SK-MEL-5 (cell line): ENCODE results near the gene ELAVL1. TPM values are rescaled to one million over a fixed set of nuclear protein-coding genes. Genes with fewer than 3 reads are reported as not detected.

Source experiments
- DNase-seq: peaks from one replicate; pipeline ENCODE4 v3.0.0-alpha.2; 2016; ENCODE audit warnings: low read depth, low spot score
- in situ Hi-C: cut with HindIII; loops from 2 replicates; pipeline ENCODE4 v1.10.0; 2016; ENCODE audit warnings: low sequenced_read_pairs, high pct_unique_total_duplicates, low pct_unique_long_range_greater_than_20kb
- total RNA-seq: library from RNA; depleted of rRNA; stranded (reverse); fragments of >200 nt; shearing (Covaris generic); gene quantifications from 2 replicates; pipeline ENCODE4 v1.2.3, GENCODE V29; 2014; rRNA removed

Gene ELAVL1
- total RNA-seq, 1 experiment from 2014 or later = 40.4 TPM

- in situ Hi-C loops = no loop called here
- DNase-seq = no peak
Measured at GRCh38 chr19:7912697-7913564, 92.5 kb downstream of the ELAVL1 start.

GRCh38 chr19:7912144-7912696 lies 93.2 kb downstream of the ELAVL1 start:
- in situ Hi-C loops = no loop called here
- no peak for DNase-seq

- in situ Hi-C loops = no loop called here
- no peak for DNase-seq
Measured at GRCh38 chr19:7911508-7912143, 93.8 kb downstream of the ELAVL1 start.

- in situ Hi-C loops = no loop called here
- DNase-seq = no peak
Measured at GRCh38 chr19:7910321-7911161, 94.9 kb downstream of the ELAVL1 start.

- in situ Hi-C loops = no loop called here
- DNase-seq = no peak
Measured at GRCh38 chr19:7909471-7910067, 95.9 kb downstream of the ELAVL1 start.

- DNase-seq = no peak
- in situ Hi-C loops = no loop called here
Measured at GRCh38 chr19:7908742-7909461, 96.5 kb downstream of the ELAVL1 start.

Other genes starting within 250 kb of the ELAVL1 start
- gene CLEC4M, start 242.4 kb downstream of the ELAVL1 start, total RNA-seq = not detected in 2 replicates
- gene EVI5L, start 175.4 kb downstream of the ELAVL1 start, total RNA-seq = 4.8 and 7.2 TPM in 2 replicates
- gene PRR36, start 131.3 kb downstream of the ELAVL1 start, total RNA-seq = 0.72 TPM in 1 of 2 replicates, not detected in the other
- gene LRRC8E, start 117.1 kb downstream of the ELAVL1 start, total RNA-seq = 0.08 TPM in 1 of 2 replicates, not detected in the other
- 5.7 and 6.4 TPM in 2 replicates for gene MAP2K7, start 101.8 kb downstream of the ELAVL1 start, total RNA-seq
- not detected in 2 replicates for gene TGFBR3L, start 90.8 kb downstream of the ELAVL1 start, total RNA-seq
- 16.7 and 21.5 TPM in 2 replicates for gene SNAPC2, start 85.3 kb downstream of the ELAVL1 start, total RNA-seq
- gene CTXN1, start 79.5 kb downstream of the ELAVL1 start, total RNA-seq = 0.37 and 0.42 TPM in 2 replicates
- gene TIMM44, start 62.0 kb downstream of the ELAVL1 start, total RNA-seq = 71.4 and 76.4 TPM in 2 replicates
- gene CCL25, start 47.1 kb upstream of the ELAVL1 start, total RNA-seq = not detected in 2 replicates
- not detected in 2 replicates for gene FBN3, start 144.0 kb upstream of the ELAVL1 start, total RNA-seq
- gene CERS4, start 203.7 kb upstream of the ELAVL1 start, total RNA-seq = 26.4 and 28.1 TPM in 2 replicates